A673 (cell line): Measurements from ENCODE around the gene STX3. TPM values are rescaled to one million over a fixed set of nuclear protein-coding genes. Genes with fewer than 3 reads are reported as not detected.
"Not testable (repeated sequence)": the region's sequence is repeated elsewhere in the genome, so short reads cannot be mapped to it uniquely, and the experiment has no call there.

ENCODE experiments used
- BruUV-seq: library from RNA; stranded (reverse); fragments of 400-500 nt; replicated peaks from 2 replicates; lab custom pipeline; 2021; lab: Mats Ljungman, UMichigan
- CTCF ChIA-PET: fragments of 300-600 bp; sonication (Branson Sonifier 250); formaldehyde crosslinking; loops from one replicate; lab custom pipeline; 2022; ENCODE audit warnings: antibody characterized with exemption; lab: Charles Lee
- POLR2A ChIA-PET: fragments of 300-600 bp; sonication (Branson Sonifier 250); formaldehyde crosslinking; loops from one replicate; lab custom pipeline; 2022; ENCODE audit warnings: antibody characterized with exemption; ENCODE audit not compliant: low non-redundant PET; lab: Charles Lee
- DNase-seq: peaks from one replicate; pipeline ENCODE4 v3.0.0-alpha.2; 2015; ENCODE audit warnings: low spot score
- H3K27ac ChIP-seq: fragments of 200-600 bp; sonication (generic); 2 replicates; pipeline ENCODE4 v1.5.1; 2016; ENCODE audit warnings: mixed run types, low read depth, mild to moderate bottlenecking, mixed read lengths, antibody characterized with exemption, low read length; ENCODE audit not compliant: poor library complexity, severe bottlenecking
- H3K27me3 ChIP-seq: fragments of 200-600 bp; sonication (generic); replicated peaks from 2 replicates; pipeline ENCODE4 v1.6.1; 2017; ENCODE audit warnings: mixed run types, low read depth, mild to moderate bottlenecking, mixed read lengths, antibody characterized with exemption, low read length; ENCODE audit not compliant: insufficient read depth, poor library complexity
- H3K36me3 ChIP-seq: fragments of 200-600 bp; sonication (generic); 2 replicates; pipeline ENCODE4 v1.6.1; 2016; ENCODE audit warnings: mixed run types, mild to moderate bottlenecking, mixed read lengths, antibody characterized with exemption, low read length; ENCODE audit not compliant: insufficient read depth, poor library complexity, severe bottlenecking
- H3K4me1 ChIP-seq: fragments of 200-600 bp; sonication (generic); 2 replicates; pipeline ENCODE4 v1.6.1; 2017; ENCODE audit warnings: mixed run types, mild to moderate bottlenecking, mixed read lengths, antibody characterized with exemption, low read length; ENCODE audit not compliant: insufficient read depth, poor library complexity, severe bottlenecking
- H3K4me3 ChIP-seq: fragments of 200-600 bp; sonication (generic); 2 replicates; pipeline ENCODE4 v1.5.1; 2016; ENCODE audit warnings: low read depth, mixed run types, mild to moderate bottlenecking, mixed read lengths, low read length; ENCODE audit not compliant: poor library complexity, severe bottlenecking
- H3K9me3 ChIP-seq: fragments of 200-600 bp; sonication (generic); 2 replicates; pipeline ENCODE4 v1.6.1; 2016; ENCODE audit warnings: mixed run types, low read depth, mild to moderate bottlenecking, mixed read lengths, antibody characterized with exemption, low read length; ENCODE audit not compliant: poor library complexity, severe bottlenecking
- CTCF ChIP-seq: fragments of 300-800, 200-600 bp; sonication (generic); conservative IDR thresholded peaks from 2 replicates; pipeline ENCODE4 v1.5.1; 2017; ENCODE audit warnings: low read depth, mild to moderate bottlenecking, antibody characterized with exemption, low read length, moderate library complexity, mixed read lengths
- EZH2 ChIP-seq: fragments of 200-600 bp; sonication (generic); IDR thresholded peaks from 2 replicates; pipeline ENCODE4 v1.6.1; 2017; ENCODE audit warnings: borderline replicate concordance, low read depth, mild to moderate bottlenecking, mixed read lengths, antibody characterized with exemption, low read length; ENCODE audit not compliant: poor library complexity, severe bottlenecking
- intact Hi-C: fragments of 100-400 bp; cut with micrococcal nuclease; formaldehyde crosslinking; loops from one replicate; pipeline ENCODE4 v1.10.0; 2022; ENCODE audit not compliant: unreplicated experiment
- total RNA-seq: library from RNA; stranded (reverse); gene quantifications from 2 replicates; pipeline ENCODE4 v1.2.3, GENCODE V29; 2021

STX3 gene
- total RNA-seq, 1 experiment from 2014 or later = 16.0 TPM

GRCh38 chr11:59815754-59816153 lies 60.6 kb downstream of the STX3 start:
- H3K4me1 ChIP-seq = no peaks in the 10 kb centered on the region
- no peak for DNase-seq
- H3K27me3 ChIP-seq = no peaks in the 10 kb centered on the region
- BruUV-seq = no TSS peak
- POLR2A ChIA-PET = no interaction called here
- intact Hi-C loops = no loop called here
- CTCF ChIA-PET = no interaction called here
- TF ChIP-seq EZH2 (no peak), CTCF (no peak)
- no peaks in the 10 kb centered on the region for H3K9me3 ChIP-seq
- no peak overlapping the region for H3K27ac ChIP-seq
- H3K4me3 ChIP-seq = no peak overlapping the region
- no peaks in the 10 kb centered on the region for H3K36me3 ChIP-seq

- H3K27ac ChIP-seq, H3K4me3 ChIP-seq, intact Hi-C loops, H3K4me1 ChIP-seq, POLR2A ChIA-PET, H3K9me3 ChIP-seq, DNase-seq, H3K27me3 ChIP-seq, CTCF ChIA-PET, BruUV-seq, H3K36me3 ChIP-seq: not testable (repeated sequence)
These were observed 61.3 kb downstream of the STX3 start for GRCh38 chr11:59816434-59816833.

- ChIA-PET CTCF (no interaction called here), POLR2A (no interaction called here)
- Histone ChIP-seq H3K27me3 (no peaks in the 10 kb centered on the region), H3K36me3 (no peaks in the 10 kb centered on the region), H3K4me1 (no peaks in the 10 kb centered on the region), H3K4me3 (no peak overlapping the region), H3K9me3 (no peaks in the 10 kb centered on the region), H3K27ac (no peak overlapping the region)
- intact Hi-C loops = no loop called here
- TF ChIP-seq CTCF (no peak), EZH2 (no peak)
- BruUV-seq = no TSS peak
- DNase-seq = no peak
These were observed 63.4 kb downstream of the STX3 start for GRCh38 chr11:59818572-59818971.

GRCh38 chr11:59822989-59823566 lies 67.9 kb downstream of the STX3 start:
- H3K4me3 ChIP-seq = no peak overlapping the region
- no peaks in the 10 kb centered on the region for H3K9me3 ChIP-seq
- H3K36me3 ChIP-seq = no peaks in the 10 kb centered on the region
- no peak overlapping the region for H3K27ac ChIP-seq
- no TSS peak for BruUV-seq
- CTCF ChIA-PET = interaction anchor here (0.9 to 1.2 kb wide), 2 partner anchors 96 to 307 kb away, joined by 3 to 5 read pairs; no protein-coding TSS in a partner anchor
- H3K27me3 ChIP-seq = no peaks in the 10 kb centered on the region
- POLR2A ChIA-PET = no interaction called here
- H3K4me1 ChIP-seq = no peaks in the 10 kb centered on the region
- peak; percentile 73 for DNase-seq
- intact Hi-C loops = loop anchor here (2.0 to 10.0 kb wide), 5 partner anchors 96 to 412 kb away; no protein-coding TSS in a partner anchor
- TF ChIP-seq CTCF (peak; percentile 68), EZH2 (no peak)
